ENCODE measurements around the gene CORIN.
"Not testable (repeated sequence)": the region's sequence is repeated elsewhere in the genome, so short reads cannot be mapped to it uniquely, and the experiment has no call there.

CORIN gene

DNA sequence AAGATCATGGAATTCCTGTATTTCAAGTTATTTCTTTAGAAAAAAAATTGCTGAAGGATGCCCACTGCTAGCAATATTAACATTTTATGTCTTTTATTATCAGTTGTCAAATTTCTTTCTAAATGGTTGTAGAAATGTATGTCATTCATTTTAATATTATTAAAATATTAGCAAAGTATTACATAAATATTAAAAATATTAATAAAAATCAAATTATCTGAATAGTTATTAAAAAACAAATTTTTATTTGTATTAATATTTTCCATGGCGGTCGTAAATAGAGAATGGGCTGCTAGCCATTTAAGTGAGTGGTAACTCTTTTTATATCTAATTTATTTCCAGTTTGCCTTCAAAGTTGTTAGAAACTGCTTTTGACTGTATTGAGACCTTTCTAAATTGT, 280.6 kb downstream of the CORIN start:
- no peak for DNase-seq

DNA sequence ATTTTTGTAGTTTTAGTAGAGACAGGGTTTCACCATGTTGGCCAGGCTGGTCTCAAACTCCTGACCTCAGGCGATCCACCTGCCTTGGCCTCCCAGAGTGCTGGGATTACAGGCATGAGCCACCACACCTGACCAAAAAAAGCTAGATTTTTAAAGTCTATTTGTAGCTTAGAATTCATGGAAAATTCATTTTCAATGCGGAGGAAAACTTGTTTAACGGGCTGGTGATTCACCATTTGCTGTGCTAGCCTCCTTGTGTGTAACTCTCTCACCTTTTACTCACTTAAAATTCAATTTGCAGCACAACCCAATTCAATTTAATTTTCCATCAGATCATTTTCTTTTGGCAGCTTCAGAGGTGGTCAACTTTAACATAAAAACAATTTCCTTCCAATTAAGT, 281.9 kb downstream of the CORIN start:
- not testable (repeated sequence) for DNase-seq

DNA sequence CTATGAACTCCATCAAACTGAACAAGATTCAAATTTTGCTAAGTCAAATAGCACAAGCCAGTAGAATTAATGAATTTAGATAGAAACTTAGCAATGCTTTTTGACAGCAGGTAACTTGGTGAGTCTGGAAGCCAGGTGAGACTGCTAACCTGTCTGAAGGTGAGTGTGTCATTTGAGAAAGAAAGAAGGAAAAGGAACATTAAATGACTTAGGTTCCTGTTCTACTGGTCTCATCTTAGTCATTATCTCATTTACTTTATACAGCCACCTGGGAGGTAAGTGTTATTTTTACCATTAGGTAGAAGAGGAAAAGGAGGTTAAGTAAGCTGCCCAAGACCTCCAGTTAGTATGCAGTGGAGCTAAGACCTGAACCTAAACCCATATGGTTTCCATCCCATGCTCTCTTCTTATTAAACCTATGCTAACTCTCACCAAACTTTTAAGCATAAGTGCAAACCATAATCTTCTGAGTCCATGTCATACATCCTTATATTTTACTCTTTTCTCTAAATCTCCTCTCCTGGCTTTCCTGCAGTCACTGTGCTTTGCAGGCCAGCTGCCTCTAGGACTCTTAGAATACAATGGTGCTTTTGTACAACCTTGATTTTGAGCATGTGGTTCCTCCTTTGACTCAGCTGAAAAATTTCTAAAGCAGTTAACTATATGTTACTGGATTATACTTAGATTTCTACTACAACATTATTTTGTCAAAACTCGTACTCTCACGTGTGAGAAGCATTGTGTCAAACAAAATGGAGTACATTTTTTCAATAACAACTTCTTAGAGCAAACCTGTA, 284.3 kb downstream of the CORIN start:
- DNase-seq = no peak

DNA sequence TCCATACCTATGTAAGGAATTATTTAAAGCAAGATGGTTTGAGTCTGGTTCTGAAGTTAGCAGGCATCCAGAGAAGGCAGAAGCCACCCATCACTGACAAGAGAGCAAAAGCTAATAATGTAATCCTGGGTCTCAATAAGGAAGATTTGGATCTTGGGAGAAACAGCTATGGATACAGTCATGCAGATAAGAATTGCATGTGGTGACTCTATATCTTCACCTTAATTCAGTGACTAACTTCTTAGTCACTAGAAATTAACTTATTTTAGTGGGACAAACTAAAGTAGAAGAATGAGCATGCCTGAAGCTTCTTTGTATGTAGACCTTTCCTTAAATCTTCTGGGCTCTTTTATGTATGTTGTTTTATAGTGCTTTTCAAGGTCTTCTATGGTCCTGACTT, 286.2 kb downstream of the CORIN start:
- peak; percentile 34 for DNase-seq

DNA sequence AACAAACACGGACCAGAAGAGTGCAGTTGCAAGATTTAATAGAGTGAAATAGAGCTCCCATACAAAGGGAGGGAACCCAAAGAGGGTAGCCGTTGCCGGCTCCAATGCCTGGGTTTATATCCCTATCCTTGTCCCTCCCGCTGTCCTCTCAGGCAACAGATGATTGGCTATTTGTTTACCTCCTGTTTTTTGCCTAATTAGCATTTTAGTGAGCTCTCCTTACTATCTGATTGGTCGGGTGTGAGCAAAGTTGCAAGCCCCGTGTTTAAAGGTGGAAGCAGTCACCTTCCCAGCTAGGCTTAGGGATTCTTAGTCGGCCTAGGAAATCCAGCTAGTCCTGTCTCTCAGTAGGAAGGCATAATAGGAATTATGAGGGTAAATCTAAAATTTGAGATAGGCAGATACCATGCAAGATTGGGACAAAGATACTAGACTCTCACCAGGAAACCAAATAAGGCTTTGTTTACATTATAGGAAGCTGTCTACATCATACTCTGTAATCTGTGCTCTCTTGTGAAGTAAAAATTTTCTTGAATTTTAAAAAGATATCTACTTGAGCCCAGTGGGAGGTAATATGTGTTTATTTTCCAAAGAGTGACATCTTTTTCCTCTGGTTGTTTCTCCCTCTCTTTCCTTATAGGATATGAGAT, 286.8 kb downstream of the CORIN start:
- no peak for DNase-seq

DNA sequence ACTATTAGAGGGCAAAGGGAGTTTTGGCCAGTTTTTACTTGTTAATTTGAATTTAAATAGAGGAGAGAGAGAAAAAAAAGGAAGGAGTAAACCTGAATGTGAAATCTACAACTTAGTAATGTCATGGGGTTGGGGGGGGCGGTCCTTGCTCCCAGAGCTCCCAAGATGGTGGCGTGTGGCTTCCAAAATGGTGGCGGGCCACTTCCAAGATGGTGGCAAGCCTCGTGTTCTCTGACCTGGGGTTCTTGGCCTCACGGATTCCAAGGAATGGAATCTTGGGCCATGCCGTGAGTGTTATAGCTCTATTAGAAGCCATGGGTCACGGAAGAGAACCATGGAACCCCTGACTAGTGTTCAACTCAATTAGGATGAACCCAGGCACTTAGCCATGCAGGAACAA, 287.5 kb downstream of the CORIN start:
- DNase-seq = not testable (repeated sequence)

All from fibroblast of skin of scalp (primary cell).